ENCODE data around the gene RAD51. TPM values are rescaled to one million over a fixed set of nuclear protein-coding genes. Genes with fewer than 3 reads are reported as not detected.

Gene RAD51
- total and polyA plus RNA-seq, 9 of the 15 experiments (the other 6 are each of a cell fraction or from before 2014, with no cell fraction given): 16.0 to 63.8 (median 34.6) TPM

- ChIA-PET CTCF (ENCODE audit: low intra/inter-chr PET ratio) (interaction anchor here (0.6 to 1.3 kb wide), 3 partner anchors 35 to 158 kb away, joined by 3 to 5 read pairs (median 5); no protein-coding TSS in a partner anchor), POLR2A (interaction anchor here (0.5 to 3.0 kb wide), 10 partner anchors 8 to 178 kb away, joined by 3 to 9 read pairs (median 4); partner anchors contain the start of genes RAD51 and RPUSD2)
- intact Hi-C loops (cut with micrococcal nuclease): loop anchor here (2.0 kb wide), 2 partner anchors 36 to 148 kb away; partner anchors contain the start of gene VPS18
- TF ChIP-seq HDAC3 (IDR thresholded peaks at IDR 0.05; ENCODE audit: borderline replicate concordance, partially characterized antibody): no peak
- TF ChIP-seq ATF4 (CRISPR knock-in tag; IDR thresholded peaks at IDR 0.05): peak; percentile 90
- no peak for TF ChIP-seq DACH1 (IDR thresholded peaks at IDR 0.05; ENCODE audit: partially characterized antibody)
- no peak for TF ChIP-seq PREB (CRISPR knock-in tag; IDR thresholded peaks at IDR 0.05)
- TF ChIP-seq PTRF (tag; IDR thresholded peaks at IDR 0.05): no peak
- no peak for TF ChIP-seq ZNF518B (CRISPR knock-in tag; IDR thresholded peaks at IDR 0.05)
- TF ChIP-seq HLTF (IDR thresholded peaks at IDR 0.05): no peak
- peak; percentile 34; the same call in 1 of the 2 replicates for TF ChIP-seq ZFX (CRISPR knock-in tag; IDR thresholded peaks at IDR 0.05)
- no peak for TF ChIP-seq TCF3 (CRISPR knock-in tag; IDR thresholded peaks at IDR 0.05)
- TF ChIP-seq ZSCAN32 (CRISPR knock-in tag; IDR thresholded peaks at IDR 0.05): peak; percentile 73; the same call in 1 of the 2 replicates
- TF ChIP-seq, protein P1, sequence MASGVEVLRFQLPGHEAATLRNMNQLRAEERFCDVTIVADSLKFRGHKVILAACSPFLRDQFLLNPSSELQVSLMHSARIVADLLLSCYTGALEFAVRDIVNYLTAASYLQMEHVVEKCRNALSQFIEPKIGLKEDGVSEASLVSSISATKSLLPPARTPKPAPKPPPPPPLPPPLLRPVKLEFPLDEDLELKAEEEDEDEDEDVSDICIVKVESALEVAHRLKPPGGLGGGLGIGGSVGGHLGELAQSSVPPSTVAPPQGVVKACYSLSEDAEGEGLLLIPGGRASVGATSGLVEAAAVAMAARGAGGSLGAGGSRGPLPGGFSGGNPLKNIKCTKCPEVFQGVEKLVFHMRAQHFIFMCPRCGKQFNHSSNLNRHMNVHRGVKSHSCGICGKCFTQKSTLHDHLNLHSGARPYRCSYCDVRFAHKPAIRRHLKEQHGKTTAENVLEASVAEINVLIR (CRISPR knock-in tag; IDR thresholded peaks at IDR 0.05): no peak
- TF ChIP-seq SNRNP70 (optimal IDR thresholded peaks at IDR 0.05; ENCODE audit: low read depth, low read length): no peak
- TF ChIP-seq ZNF586 (CRISPR knock-in tag; conservative IDR thresholded peaks at IDR 0.05): no peak
These were observed 52.0 kb downstream of the RAD51 start for GRCh38 chr15:40746916-40747418.

More at GRCh38 chr15:40746916-40747418, 52.0 kb downstream of the RAD51 start:
- in situ Hi-C loops (cut with MboI): no loop called here
- H3K4me2 ChIP-seq (ENCODE audit: insufficient read depth, low read length): no peak overlapping the region
- no peak for FAIRE-seq
- peaks cover 51% of the 10 kb centered on the region for H3K79me2 ChIP-seq (ENCODE audit: control insufficient read depth, insufficient read depth, low read length)
- H3K9me3 ChIP-seq (replicated peaks; ENCODE audit: control insufficient read depth, insufficient read depth, low read depth, low read length): no peaks in the 10 kb centered on the region
- no peaks in the 10 kb centered on the region for H3K27me3 ChIP-seq (ENCODE audit: control insufficient read depth in 2 of 2, insufficient read depth in 2 of 2, low read length in 2 of 2)
- H3K9ac ChIP-seq (ENCODE audit: insufficient read depth in 1 of 2, low read depth in 2 of 2, low read length in 2 of 2): peak overlapping the region in 1 of 2 experiments; percentile 60; a peak in 1 of 4 replicates
- H3K27ac ChIP-seq (ENCODE audit: extremely low read depth, low read depth, low read length): peak overlapping the region; percentile 45; the same call in 2 of the 3 replicates
- 47% methylated on average over 2 of the region's 3 CpGs for WGBS (ENCODE audit: insufficient coverage, low coverage, missing lambda C conversion rate)
- ATAC-seq: peak; percentile 72
- DNase-seq (ENCODE audit: extremely low read depth in 1 of 4, low spot score in 3 of 4): peak in 1 of 4 experiments; percentile 16
- H2AFZ ChIP-seq (ENCODE audit: low read depth, low read length): no peak overlapping the region
- BruUV-seq (replicated peaks): no TSS peak
- H3K36me3 ChIP-seq (ENCODE audit: control insufficient read depth, insufficient read depth, low read length): peaks cover 89% of the 10 kb centered on the region
- H3K9me1 ChIP-seq (ENCODE audit: control insufficient read depth, insufficient read depth, low read length): no peaks in the 10 kb centered on the region
- no peak overlapping the region for H3K4me3 ChIP-seq
- H4K20me1 ChIP-seq (replicated peaks; ENCODE audit: control insufficient read depth, insufficient read depth, low read length): peaks cover 8% of the 10 kb centered on the region; the same call in 1 of the 2 replicates
- peaks cover 51 to 52% of the 10 kb centered on the region in 2 experiments for H3K4me1 ChIP-seq (replicated peaks in 1 of 2; ENCODE audit: control insufficient read depth in 2 of 2, insufficient read depth in 2 of 2, low read length in 2 of 2)
